Endothelial cell of umbilical vein (primary cell): ENCODE measurements around the gene MDFIC. TPM values are rescaled to one million over a fixed set of nuclear protein-coding genes. Genes with fewer than 3 reads are reported as not detected.

Source experiments
- BruUV-seq: library from RNA; stranded (reverse); fragments of 400-500 nt; replicated peaks from 2 replicates; lab custom pipeline; 2021; lab: Mats Ljungman, UMichigan
- CTCF ChIA-PET: fragments of 300-600, 350-600 bp; sonication (Branson Sonifier 250); formaldehyde crosslinking; loops from one replicate; lab custom pipeline; 2021; ENCODE audit warnings: antibody characterized with exemption, inconsistent platforms; lab: Charles Lee
- POLR2A ChIA-PET: fragments of 300-600, 350-600 bp; sonication (Branson Sonifier 250); formaldehyde crosslinking; loops from one replicate; lab custom pipeline; 2021; ENCODE audit warnings: antibody characterized with exemption, inconsistent platforms; lab: Charles Lee
- DNase-seq: peaks from one replicate; pipeline ENCODE4 v3.0.0-alpha.2; 2011; ENCODE audit warnings: low read depth, low spot score
- FAIRE-seq: peaks from 2 replicates; lab custom pipeline; 2011; peaks lifted over from hg19 to GRCh38; lab: Jason Lieb, UNC
- H2AFZ ChIP-seq: 2 replicates; pipeline ENCODE4 v1.6.0; 2012; ENCODE audit warnings: low read depth, low read length, control low read depth, inconsistent platforms
- H3K27ac ChIP-seq: 2 replicates; pipeline ENCODE4 v1.5.1; 2011; ENCODE audit warnings: low read depth, mild to moderate bottlenecking, control low read depth, low read length, moderate library complexity; ENCODE audit not compliant: insufficient read depth
- H3K27me3 ChIP-seq, 2 experiments: 2 replicates each; pipeline versions ENCODE4 v1.6.0 to v1.6.1; 2011; ENCODE audit warnings: low read length in 2 of 2, mixed read lengths in 1 of 2; ENCODE audit not compliant: control insufficient read depth in 2 of 2, insufficient read depth in 2 of 2
- H3K36me3 ChIP-seq, 2 experiments: 2 replicates in 1 of 2; 3 replicates in 1 of 2; pipeline ENCODE4 v1.5.1; 2011; ENCODE audit warnings: low read length in 2 of 2, mild to moderate bottlenecking in 1 of 2, moderate library complexity in 1 of 2; ENCODE audit not compliant: control insufficient read depth in 2 of 2, insufficient read depth in 2 of 2; ENCODE audit errors: extremely low read depth in 1 of 2
- H3K4me1 ChIP-seq: 3 replicates; pipeline ENCODE4 v1.5.1; 2011; ENCODE audit warnings: mild to moderate bottlenecking, low read length; ENCODE audit not compliant: control insufficient read depth, insufficient read depth; ENCODE audit errors: extremely low read depth
- H3K4me2 ChIP-seq: 2 replicates; pipeline ENCODE4 v1.6.1; 2011; ENCODE audit warnings: low read length, control low read depth, mixed read lengths; ENCODE audit not compliant: insufficient read depth
- H3K4me3 ChIP-seq, 3 experiments: fragments of 200-600 bp in 1 of 3; sonication (generic), shearing (Covaris generic) in 1 of 3; replicated peaks in 1 of 3; 2 replicates each; pipeline ENCODE4 v1.5.1; 2011 to 2016; ENCODE audit warnings: control low read depth in 3 of 3, low read length in 3 of 3, mild to moderate bottlenecking in 2 of 3, inconsistent platforms in 1 of 3, low read depth in 1 of 3, moderate library complexity in 1 of 3; ENCODE audit not compliant: insufficient read depth in 1 of 3
- H3K79me2 ChIP-seq: 2 replicates; pipeline ENCODE4 v1.6.0; 2012; ENCODE audit warnings: low read length, inconsistent platforms; ENCODE audit not compliant: control insufficient read depth, insufficient read depth
- H3K9ac ChIP-seq: replicated peaks from 2 replicates; pipeline ENCODE3; 2011; ENCODE audit warnings: low read length, control low read depth; ENCODE audit not compliant: insufficient read depth; ENCODE audit errors: extremely low read depth
- H3K9me1 ChIP-seq: replicated peaks from 3 replicates; pipeline ENCODE4 v1.6.0; 2011; ENCODE audit warnings: mild to moderate bottlenecking, low read length; ENCODE audit not compliant: control insufficient read depth, insufficient read depth; ENCODE audit errors: extremely low read depth
- H3K9me3 ChIP-seq: replicated peaks from 2 replicates; pipeline ENCODE4 v1.5.1; 2012; ENCODE audit warnings: low read length, inconsistent platforms; ENCODE audit not compliant: control insufficient read depth, insufficient read depth
- H4K20me1 ChIP-seq: replicated peaks from 2 replicates; pipeline ENCODE3; 2011; ENCODE audit warnings: mild to moderate bottlenecking, low read length; ENCODE audit not compliant: control insufficient read depth, insufficient read depth; ENCODE audit errors: extremely low read depth
- CTCF ChIP-seq, 2 donors: IDR thresholded peaks; 1 replicate in 1 of 2; 2 replicates in 1 of 2; pipeline ENCODE4 v1.5.1; 2011; ENCODE audit warnings: low read length in 2 of 2, mild to moderate bottlenecking in 2 of 2, moderate library complexity in 2 of 2, control low read depth in 1 of 2, inconsistent platforms in 1 of 2, low read depth in 1 of 2; ENCODE audit not compliant: insufficient read depth in 1 of 2; ENCODE audit errors: extremely low read depth in 1 of 2
- EZH2 ChIP-seq: IDR thresholded peaks from 2 replicates; pipeline ENCODE4 v1.6.1; 2012; ENCODE audit warnings: borderline replicate concordance, low read depth, mild to moderate bottlenecking, moderate library complexity, low read length, inconsistent platforms; ENCODE audit not compliant: severe bottlenecking
- FOS ChIP-seq: IDR thresholded peaks from 2 replicates; pipeline ENCODE4 v1.6.1; 2011; ENCODE audit warnings: mild to moderate bottlenecking, low read length, moderate library complexity, borderline replicate concordance; ENCODE audit not compliant: insufficient read depth
- GATA2 ChIP-seq: IDR thresholded peaks from 2 replicates; pipeline ENCODE4 v1.7.0; 2011; ENCODE audit warnings: low read depth, mild to moderate bottlenecking, moderate library complexity, mixed read lengths, low read length; ENCODE audit not compliant: insufficient read length, insufficient read depth
- JUN ChIP-seq: IDR thresholded peaks from 2 replicates; pipeline ENCODE4 v1.6.1; 2011; ENCODE audit warnings: borderline replicate concordance, low read depth; ENCODE audit not compliant: insufficient read length, insufficient read depth
- MAX ChIP-seq: IDR thresholded peaks from 2 replicates; pipeline ENCODE4 v1.6.1; 2011; ENCODE audit not compliant: insufficient read depth, insufficient read length
- MYC ChIP-seq: IDR thresholded peaks from one replicate; pipeline ENCODE4 v1.6.1; 2011; ENCODE audit warnings: mild to moderate bottlenecking, low read depth, low read length
- POLR2A ChIP-seq: IDR thresholded peaks from 2 replicates; pipeline ENCODE4 v1.6.1; 2012; ENCODE audit warnings: low read depth, mild to moderate bottlenecking, control low read depth, low read length
- POLR2AphosphoS5 ChIP-seq: IDR thresholded peaks from 2 replicates; pipeline ENCODE4 v1.6.1; 2012; ENCODE audit warnings: low read depth, mild to moderate bottlenecking, control low read depth, low read length, moderate library complexity; ENCODE audit not compliant: insufficient read depth
- dilution Hi-C: fragments of 300-500 bp; cut with MboI; formaldehyde crosslinking; loops from one replicate; pipeline ENCODE4 v1.15.0; 2019; ENCODE audit warnings: low sequenced_read_pairs; ENCODE audit not compliant: extremely low pct_ligation_motif_present
- intact Hi-C: fragments of 100-400 bp; cut with micrococcal nuclease; formaldehyde crosslinking; loops from one replicate; pipeline ENCODE4 v1.10.0; 2022
- polyA plus RNA-seq, 4 experiments: library from polyadenylated mRNA; depleted of rRNA in 3 of 4; stranded (reverse) in 3 of 4; unstranded in 1 of 4; fragments of >200 nt; gene quantifications; 2 replicates each; pipeline versions ENCODE4 v1.2.1 to v1.2.3, GENCODE V29; 2011 to 2012; ENCODE audit warnings: missing spikeins in 1 of 4
- total RNA-seq: library from RNA; stranded (reverse); gene quantifications from 2 replicates; pipeline ENCODE4 v1.2.3, GENCODE V29; 2021

Gene MDFIC
- total and polyA plus RNA-seq, 2 donors (not counting 3 experiments of a cell fraction or from before 2014, with no cell fraction given), result 6.5 to 14.2 TPM

GRCh38 chr7:115033917-115034459, 112.1 kb downstream of the MDFIC start:
- CTCF ChIA-PET, result no interaction called here
- Histone ChIP-seq H3K9ac (no peak overlapping the region), H3K4me3 (no peak overlapping the region), H3K36me3 (no peaks in the 10 kb centered on the region), H3K9me3 (no peaks in the 10 kb centered on the region), H3K4me1 (no peaks in the 10 kb centered on the region), H3K27ac (no peak overlapping the region), H3K4me2 (no peak overlapping the region), H3K79me2 (no peaks in the 10 kb centered on the region), H4K20me1 (no peaks in the 10 kb centered on the region), H3K9me1 (no peaks in the 10 kb centered on the region), H3K27me3 (peaks cover 8 to 11% of the 10 kb centered on the region in 2 experiments), H2AFZ (no peak overlapping the region)
- DNase-seq, result no peak
- no peak for TF ChIP-seq GATA2
- no peak for TF ChIP-seq EZH2
- no peak for TF ChIP-seq MYC
- TF ChIP-seq CTCF (IDR thresholded peaks at IDR 0.05; ENCODE audit: extremely low read depth in 1 of 2, insufficient read depth in 1 of 2, low read depth in 1 of 2, low read length in 2 of 2), result no peak
- no peak for TF ChIP-seq POLR2AphosphoS5
- TF ChIP-seq FOS, result no peak
- no peak for TF ChIP-seq POLR2A
- TF ChIP-seq JUN, result no peak
- TF ChIP-seq MAX, result no peak
- dilution Hi-C loops (no loop called here), intact Hi-C loops (no loop called here)
- POLR2A ChIA-PET, result no interaction called here
- BruUV-seq, result no TSS peak
- FAIRE-seq, result no peak
